ENCODE results near the gene IER5. TPM values are rescaled to one million over a fixed set of nuclear protein-coding genes. Genes with fewer than 3 reads are reported as not detected.
A peak's percentile ranks its signal among the peaks of the same experiment; 100 is the strongest.

The IER5 gene
- total and polyA plus RNA-seq, 2 donors from 2014 or later = 3.9 to 11.0 TPM

DNA sequence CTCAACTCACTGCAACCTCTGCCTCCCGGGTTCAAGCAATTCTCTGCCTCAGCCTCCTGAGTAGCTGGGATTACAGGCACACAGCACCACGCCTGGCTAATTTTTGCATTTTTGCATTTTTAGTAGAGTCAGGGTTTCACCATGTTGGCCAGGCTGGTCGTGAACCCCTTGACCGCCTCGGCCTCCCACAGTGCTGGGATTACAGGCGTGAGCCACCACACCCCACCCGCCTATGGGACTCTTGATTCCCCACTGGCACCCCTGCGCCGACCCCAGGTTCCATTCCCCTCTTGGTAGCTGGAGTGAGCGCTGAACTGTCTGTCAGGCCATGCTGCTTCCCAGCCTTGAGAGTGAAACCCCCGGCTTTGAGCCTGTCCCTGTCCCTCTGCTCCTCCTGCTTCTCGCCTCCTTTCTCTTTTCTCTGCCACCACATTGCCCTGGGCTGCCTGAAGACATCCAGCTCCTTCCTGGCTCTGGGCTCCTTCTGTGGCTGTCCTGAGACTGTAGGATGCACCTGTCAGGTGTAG lies 48.8 kb downstream of the IER5 start:
- Histone ChIP-seq H3K9me3 (ENCODE audit: control insufficient read depth in 2 of 3, insufficient read depth in 1 of 3, low read length in 3 of 3) (no peaks in the 10 kb centered on the region), H3K4me3 (ENCODE audit: low read length in 3 of 3) (no peak overlapping the region), H3K27me3 (ENCODE audit: control insufficient read depth, insufficient read depth, low read length) (no peaks in the 10 kb centered on the region), H3K4me1 (ENCODE audit: control insufficient read depth in 2 of 3, insufficient read depth in 2 of 3, low read depth in 1 of 3, low read length in 3 of 3) (peaks cover 0 to 21% (median 14%) of the 10 kb centered on the region in 3 donors), H3K9ac (ENCODE audit: low read length in 3 of 3) (no peak overlapping the region), H3K27ac (ENCODE audit: low read depth in 2 of 2, low read length in 2 of 2) (no peak overlapping the region), H3K36me3 (ENCODE audit: control insufficient read depth in 2 of 3, insufficient read depth in 3 of 3, low read length in 3 of 3) (no peaks in the 10 kb centered on the region)
- DNase-seq (peak in 1 of 5 donors; percentile 54), FAIRE-seq (no peak)
- intact Hi-C loops (cut with DNase I) = no loop called here
- no peak for TF ChIP-seq CTCF (IDR thresholded peaks at IDR 0.05; ENCODE audit: borderline replicate concordance, extremely low read depth, insufficient read depth)

DNA sequence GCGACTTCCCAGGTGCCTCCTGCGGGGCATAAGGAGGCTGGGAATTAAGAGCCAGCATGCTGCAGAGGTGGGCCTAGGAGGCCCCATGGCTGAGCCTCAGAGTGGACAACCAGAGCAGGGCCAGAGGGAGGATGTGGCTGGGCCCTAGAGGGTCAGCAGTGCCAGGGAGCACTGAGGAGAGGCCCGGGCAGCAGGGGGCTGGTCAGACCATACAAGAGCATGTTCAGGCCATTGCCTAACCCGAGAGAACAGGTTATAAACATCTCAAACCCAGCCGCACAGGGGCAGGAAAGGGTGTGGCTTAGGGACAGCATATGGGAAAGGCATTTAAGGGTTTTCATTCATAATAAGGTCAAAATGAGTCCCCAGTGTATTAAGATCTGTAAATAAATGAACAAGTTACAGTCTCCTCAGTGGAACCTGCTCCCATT lies 51.1 kb downstream of the IER5 start:
- no peak for FAIRE-seq
- Histone ChIP-seq H3K27ac (ENCODE audit: low read depth in 2 of 2, low read length in 2 of 2) (no peak overlapping the region), H3K4me3 (ENCODE audit: low read length in 3 of 3) (no peak overlapping the region), H3K36me3 (ENCODE audit: control insufficient read depth in 2 of 3, insufficient read depth in 3 of 3, low read length in 3 of 3) (no peaks in the 10 kb centered on the region), H3K9me3 (ENCODE audit: control insufficient read depth in 2 of 3, insufficient read depth in 1 of 3, low read length in 3 of 3) (no peaks in the 10 kb centered on the region), H3K9ac (ENCODE audit: low read length in 3 of 3) (no peak overlapping the region), H3K4me1 (ENCODE audit: control insufficient read depth in 2 of 3, insufficient read depth in 2 of 3, low read depth in 1 of 3, low read length in 3 of 3) (peaks cover 0 to 19% (median 13%) of the 10 kb centered on the region in 3 donors), H3K27me3 (ENCODE audit: control insufficient read depth, insufficient read depth, low read length) (no peaks in the 10 kb centered on the region)
- peak in 1 of 5 donors; percentile 52 for DNase-seq
- intact Hi-C loops (cut with DNase I) = loop anchor here (10.0 kb wide), 1 partner anchor 55 kb away; the partner anchor contains the start of gene IER5
- no peak for TF ChIP-seq CTCF (IDR thresholded peaks at IDR 0.05; ENCODE audit: borderline replicate concordance, extremely low read depth, insufficient read depth)

GRCh38 chr1:181140398-181140797 lies 51.9 kb downstream of the IER5 start:
- Histone ChIP-seq H3K27ac (ENCODE audit: low read depth in 2 of 2, low read length in 2 of 2) (no peak overlapping the region), H3K9me3 (ENCODE audit: control insufficient read depth in 2 of 3, insufficient read depth in 1 of 3, low read length in 3 of 3) (no peaks in the 10 kb centered on the region), H3K9ac (ENCODE audit: low read length in 3 of 3) (no peak overlapping the region), H3K36me3 (ENCODE audit: control insufficient read depth in 2 of 3, insufficient read depth in 3 of 3, low read length in 3 of 3) (no peaks in the 10 kb centered on the region), H3K27me3 (ENCODE audit: control insufficient read depth, insufficient read depth, low read length) (no peaks in the 10 kb centered on the region), H3K4me3 (ENCODE audit: low read length in 3 of 3) (no peak overlapping the region), H3K4me1 (ENCODE audit: control insufficient read depth in 2 of 3, insufficient read depth in 2 of 3, low read depth in 1 of 3, low read length in 3 of 3) (peaks cover 0 to 13% (median 6%) of the 10 kb centered on the region in 3 donors)
- no peak for TF ChIP-seq CTCF (IDR thresholded peaks at IDR 0.05; ENCODE audit: borderline replicate concordance, extremely low read depth, insufficient read depth)
- FAIRE-seq (no peak), DNase-seq (no peak)
- intact Hi-C loops (cut with DNase I) = loop anchor here (10.0 kb wide), 1 partner anchor 56 kb away; the partner anchor contains the start of gene IER5

Measured in kidney (tissue), 14 donors.